HEK293 (cell line): ENCODE measurements around the gene GPM6B.

Source experiments
- ATF2 ChIP-seq: fragments of 450-650 bp; formaldehyde crosslinking; IDR thresholded peaks from 2 replicates; pipeline ENCODE4 v1.5.1; 2016; ENCODE audit warnings: missing biosample characterization, missing genetic modification characterization, low read depth
- FEZF1 ChIP-seq: fragments of 450-650 bp; formaldehyde crosslinking; IDR thresholded peaks from 2 replicates; pipeline ENCODE4 v1.5.1; 2016; ENCODE audit warnings: missing biosample characterization, missing genetic modification characterization
- IKZF3 ChIP-seq: fragments of 450-650 bp; IDR thresholded peaks from 2 replicates; pipeline ENCODE4 v1.5.0; 2018; ENCODE audit warnings: missing biosample characterization, mild to moderate bottlenecking, missing genetic modification characterization, moderate library complexity
- KLF10 ChIP-seq: fragments of 450-650 bp; IDR thresholded peaks from 2 replicates; pipeline ENCODE4 v1.5.1; 2018; ENCODE audit warnings: missing biosample characterization, mild to moderate bottlenecking, missing genetic modification characterization
- KLF16 ChIP-seq: fragments of 450-650 bp; formaldehyde crosslinking; IDR thresholded peaks from 2 replicates; pipeline ENCODE4 v1.5.1; 2017; ENCODE audit warnings: missing biosample characterization, missing genetic modification characterization
- OSR2 ChIP-seq: fragments of 450-650 bp; formaldehyde crosslinking; IDR thresholded peaks from 2 replicates; pipeline ENCODE4 v1.5.1; 2016; ENCODE audit warnings: missing biosample characterization, missing genetic modification characterization
- PRDM10 ChIP-seq: fragments of 450-650 bp; formaldehyde crosslinking; IDR thresholded peaks from 2 replicates; pipeline ENCODE4 v1.5.1; 2016; ENCODE audit warnings: missing biosample characterization, missing genetic modification characterization
- PRDM2 ChIP-seq: fragments of 450-650 bp; formaldehyde crosslinking; IDR thresholded peaks from 2 replicates; pipeline ENCODE4 v1.5.1; 2016; ENCODE audit warnings: missing biosample characterization, missing genetic modification characterization, borderline replicate concordance
- SCRT1 ChIP-seq: fragments of 450-650 bp; formaldehyde crosslinking; IDR thresholded peaks from 2 replicates; pipeline ENCODE4 v1.5.1; 2016; ENCODE audit warnings: missing biosample characterization, missing genetic modification characterization, borderline replicate concordance
- SCRT2 ChIP-seq: fragments of 450-650 bp; formaldehyde crosslinking; IDR thresholded peaks from 2 replicates; pipeline ENCODE4 v1.5.1; 2016; ENCODE audit warnings: missing biosample characterization, missing genetic modification characterization
- TRIM28 ChIP-seq: IDR thresholded peaks from 2 replicates; pipeline ENCODE4 v1.6.1; 2011; ENCODE audit warnings: low read length, control low read depth, borderline replicate concordance
- YY1 ChIP-seq: fragments of 450-650 bp; formaldehyde crosslinking; IDR thresholded peaks from 2 replicates; pipeline ENCODE4 v1.5.1; 2018; ENCODE audit warnings: missing biosample characterization, missing genetic modification characterization
- ZBTB17 ChIP-seq: fragments of 450-650 bp; formaldehyde crosslinking; IDR thresholded peaks from 2 replicates; pipeline ENCODE4 v1.5.1; 2016; ENCODE audit warnings: missing biosample characterization, missing genetic modification characterization
- ZBTB48 ChIP-seq: fragments of 450-650 bp; formaldehyde crosslinking; IDR thresholded peaks from 2 replicates; pipeline ENCODE4 v1.5.1; 2016; ENCODE audit warnings: missing biosample characterization, missing genetic modification characterization
- ZFP41 ChIP-seq: fragments of 450-650 bp; formaldehyde crosslinking; IDR thresholded peaks from 2 replicates; pipeline ENCODE4 v1.5.1; 2016; ENCODE audit warnings: missing biosample characterization, missing genetic modification characterization, borderline replicate concordance
- ZNF10 ChIP-seq: fragments of 450-650 bp; formaldehyde crosslinking; IDR thresholded peaks from 2 replicates; pipeline ENCODE4 v1.5.1; 2017; ENCODE audit warnings: missing biosample characterization, missing genetic modification characterization
- ZNF138 ChIP-seq: fragments of 450-650 bp; formaldehyde crosslinking; IDR thresholded peaks from 2 replicates; pipeline ENCODE4 v1.5.1; 2016; ENCODE audit warnings: missing biosample characterization, missing genetic modification characterization, borderline replicate concordance
- ZNF16 ChIP-seq: fragments of 450-650 bp; formaldehyde crosslinking; IDR thresholded peaks from 2 replicates; pipeline ENCODE4 v1.5.1; 2016; ENCODE audit warnings: low read depth, missing biosample characterization, missing genetic modification characterization
- ZNF311 ChIP-seq: fragments of 450-650 bp; formaldehyde crosslinking; IDR thresholded peaks from 2 replicates; pipeline ENCODE4 v1.5.1; 2017; ENCODE audit warnings: missing biosample characterization, missing genetic modification characterization, borderline replicate concordance
- ZNF335 ChIP-seq: fragments of 450-650 bp; formaldehyde crosslinking; conservative IDR thresholded peaks from 2 replicates; pipeline ENCODE4 v1.5.1; 2016; ENCODE audit warnings: missing biosample characterization, missing genetic modification characterization
- ZNF404 ChIP-seq: fragments of 450-650 bp; formaldehyde crosslinking; IDR thresholded peaks from 2 replicates; pipeline ENCODE4 v1.5.1; 2017; ENCODE audit warnings: missing biosample characterization, missing genetic modification characterization
- ZNF416 ChIP-seq: fragments of 450-650 bp; formaldehyde crosslinking; IDR thresholded peaks from 2 replicates; pipeline ENCODE4 v1.5.1; 2016; ENCODE audit warnings: missing biosample characterization, missing genetic modification characterization
- ZNF558 ChIP-seq: fragments of 450-650 bp; formaldehyde crosslinking; IDR thresholded peaks from 2 replicates; pipeline ENCODE4 v1.5.1; 2016; ENCODE audit warnings: missing biosample characterization, missing genetic modification characterization
- ZNF571 ChIP-seq: fragments of 450-650 bp; formaldehyde crosslinking; IDR thresholded peaks from 2 replicates; pipeline ENCODE4 v1.5.0; 2017; ENCODE audit warnings: missing biosample characterization, missing genetic modification characterization
- ZNF600 ChIP-seq: fragments of 450-650 bp; formaldehyde crosslinking; IDR thresholded peaks from 2 replicates; pipeline ENCODE4 v1.5.1; 2016; ENCODE audit warnings: missing biosample characterization, missing genetic modification characterization
- ZNF658 ChIP-seq: fragments of 450-650 bp; formaldehyde crosslinking; IDR thresholded peaks from 2 replicates; pipeline ENCODE4; 2016; ENCODE audit warnings: missing biosample characterization, missing genetic modification characterization
- ZNF701 ChIP-seq: fragments of 450-650 bp; formaldehyde crosslinking; IDR thresholded peaks from 2 replicates; pipeline ENCODE4 v1.5.1; 2016; ENCODE audit warnings: missing biosample characterization, missing genetic modification characterization
- ZNF792 ChIP-seq: fragments of 450-650 bp; formaldehyde crosslinking; IDR thresholded peaks from 2 replicates; pipeline ENCODE4 v1.5.1; 2016; ENCODE audit warnings: missing biosample characterization, missing genetic modification characterization
- ZSCAN16 ChIP-seq: fragments of 450-650 bp; formaldehyde crosslinking; IDR thresholded peaks from 2 replicates; pipeline ENCODE4 v1.5.1; 2016; ENCODE audit warnings: missing biosample characterization, missing genetic modification characterization
- ZSCAN30 ChIP-seq: fragments of 450-650 bp; IDR thresholded peaks from 2 replicates; pipeline ENCODE4 v1.5.1; 2018; ENCODE audit warnings: missing biosample characterization, mild to moderate bottlenecking, missing genetic modification characterization, moderate library complexity

Gene GPM6B

GRCh38 chrX:13774696-13775095 lies 42.2 kb downstream of the GPM6B start (continued):
- no peak for TF ChIP-seq ZNF416 (tag by site-specific recombination)
- TF ChIP-seq ZNF658 (tag by site-specific recombination), result no peak
- no peak for TF ChIP-seq ATF2 (tag by site-specific recombination)
- TF ChIP-seq ZNF335, result no peak
- peak; percentile 29; the same call in 1 of the 2 replicates for TF ChIP-seq FEZF1
- TF ChIP-seq YY1 (tag by site-specific recombination), result no peak
- no peak for TF ChIP-seq KLF10
- TF ChIP-seq ZNF404 (tag by site-specific recombination), result no peak
- 0 out of 2 replicates have a peak, but pooled peaks have one; percentile 51 for TF ChIP-seq SCRT2
- TF ChIP-seq ZNF10 (tag by site-specific recombination), result peak; percentile 35; the same call in 1 of the 2 replicates
- no peak for TF ChIP-seq ZNF311 (tag by site-specific recombination)
- TF ChIP-seq TRIM28, result 0 out of 2 replicates have a peak, but pooled peaks have one; percentile 48
- TF ChIP-seq ZNF16 (tag by site-specific recombination), result no peak
- no peak for TF ChIP-seq ZSCAN30 (tag by site-specific recombination)
- 0 out of 2 replicates have a peak, but pooled peaks have one; percentile 25 for TF ChIP-seq ZBTB17 (tag by site-specific recombination)
- no peak for TF ChIP-seq ZNF138 (tag by site-specific recombination)
- TF ChIP-seq ZNF701 (tag by site-specific recombination), result no peak
- 0 out of 2 replicates have a peak, but pooled peaks have one; percentile 57 for TF ChIP-seq IKZF3 (tag by site-specific recombination)
- TF ChIP-seq ZFP41 (tag by site-specific recombination), result no peak
- TF ChIP-seq ZSCAN16, result no peak
- no peak for TF ChIP-seq ZNF792 (tag by site-specific recombination)
- TF ChIP-seq PRDM2 (tag by site-specific recombination), result no peak
- TF ChIP-seq ZNF558 (tag by site-specific recombination), result no peak
- TF ChIP-seq SCRT1, result peak; percentile 73; the same call in 1 of the 2 replicates
- peak; percentile 78 for TF ChIP-seq PRDM10
- TF ChIP-seq ZNF571 (tag by site-specific recombination), result no peak
- peak; percentile 50 for TF ChIP-seq OSR2 (tag by site-specific recombination)
- peak; percentile 78; the same call in 1 of the 2 replicates for TF ChIP-seq ZNF600 (tag by site-specific recombination)
- TF ChIP-seq ZBTB48 (tag by site-specific recombination), result no peak
- TF ChIP-seq KLF16 (tag by site-specific recombination), result no peak
